Cortex of kidney (tissue), 1 donor: ENCODE results near the gene ODF4.
"Not testable (repeated sequence)": the region's sequence is repeated elsewhere in the genome, so short reads cannot be mapped to it uniquely, and the experiment has no call there.

Source experiments
- DNase-seq: peaks from one replicate; lab custom pipeline; 2025; lab: John Stamatoyannopoulos, UW

ODF4 gene

DNA sequence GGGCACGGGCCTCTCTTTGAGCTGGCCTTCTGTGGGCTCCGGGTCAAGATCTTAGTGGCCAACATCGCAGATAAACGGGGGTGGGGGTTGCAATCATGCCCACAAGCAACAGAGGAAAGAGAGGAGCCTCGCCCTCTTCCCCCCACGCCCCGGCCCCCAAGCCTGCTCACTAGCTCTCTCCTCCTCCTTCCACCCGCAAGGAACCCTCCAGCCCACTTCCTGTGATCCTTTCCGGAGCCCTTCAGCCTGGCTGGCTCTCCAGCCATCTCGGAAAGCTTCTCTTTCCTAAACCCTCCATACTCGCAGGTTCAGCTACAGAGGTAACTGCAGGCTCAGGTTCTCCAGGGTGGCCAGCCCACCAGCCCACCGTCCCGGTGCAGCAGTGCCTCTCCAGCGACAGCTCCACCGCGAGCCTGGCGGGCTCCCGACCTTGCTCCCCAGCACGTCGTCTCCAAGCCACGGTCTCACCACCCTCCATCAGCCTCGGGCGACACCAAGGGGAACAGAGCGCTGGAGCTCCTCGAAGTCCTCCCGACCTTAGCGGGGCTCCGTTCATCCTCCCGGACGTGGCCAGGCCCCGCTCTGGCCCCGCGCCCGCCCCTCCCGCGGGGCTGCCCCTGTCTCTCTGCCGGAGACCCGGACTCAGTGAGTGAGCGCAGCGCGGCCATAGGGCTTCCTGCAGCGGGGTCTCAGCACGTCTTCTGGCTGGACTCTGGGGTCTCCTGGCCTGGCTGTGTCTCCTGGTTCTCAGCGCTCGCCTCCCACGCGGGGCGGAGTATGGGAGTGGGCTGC lies 12.9 kb upstream of the ODF4 start:
- DNase-seq: no peak

DNA sequence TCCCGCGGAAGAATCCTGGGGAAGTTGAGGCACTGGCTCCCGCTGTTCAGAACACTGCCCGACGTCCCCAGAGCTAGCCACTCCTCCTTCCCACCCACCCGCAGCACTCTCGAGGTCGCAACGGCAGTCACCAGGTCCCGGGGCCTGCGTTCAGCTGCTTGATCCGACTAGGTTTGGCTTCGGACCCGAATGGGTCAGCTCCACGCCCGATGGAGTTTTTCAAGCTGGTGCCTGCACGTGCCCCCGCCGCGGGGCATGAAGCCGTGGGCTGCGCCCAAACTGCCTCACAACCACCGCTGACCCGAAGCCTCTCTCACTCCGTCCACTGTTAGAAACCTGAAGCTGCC lies 12.4 kb upstream of the ODF4 start:
- DNase-seq: no peak

DNA sequence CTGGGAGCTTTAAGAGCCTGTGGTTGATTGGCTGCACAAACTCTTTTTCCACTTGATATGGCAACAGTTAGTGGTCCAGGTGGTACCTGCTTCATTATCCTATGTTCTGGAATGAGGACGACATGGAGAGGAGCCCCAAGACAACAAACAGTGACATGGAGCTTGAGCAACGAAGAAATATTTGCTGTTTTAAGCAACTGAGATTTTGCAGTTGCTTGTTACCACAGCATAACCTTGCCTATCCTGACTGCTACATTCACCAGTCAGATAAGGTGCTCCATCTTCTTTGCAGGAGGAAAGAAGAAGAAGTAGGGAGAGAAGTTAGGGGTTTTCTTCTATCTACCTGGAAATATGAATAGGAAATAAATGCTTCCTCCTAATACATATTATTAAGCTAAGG lies 7.5 kb upstream of the ODF4 start:
- DNase-seq: no peak

DNA sequence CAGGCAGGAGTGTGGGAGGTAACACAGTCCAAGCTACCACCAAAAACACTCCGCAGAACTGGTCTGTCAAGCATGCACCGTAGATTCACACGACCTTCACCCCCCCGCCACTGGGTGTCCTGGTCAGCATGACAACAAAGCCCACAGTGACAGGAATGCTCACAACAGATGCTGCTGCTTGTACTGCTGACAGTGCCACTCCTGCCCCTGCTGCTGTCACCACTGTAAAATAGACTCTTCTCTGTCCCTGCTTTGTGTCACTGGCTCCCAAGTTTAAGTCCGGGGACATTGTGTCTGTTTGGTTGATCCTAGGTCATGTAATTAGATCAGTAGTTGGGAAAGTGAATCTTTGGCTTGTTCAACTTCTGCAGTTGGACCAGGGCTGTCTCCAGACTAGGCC lies 7.0 kb upstream of the ODF4 start:
- DNase-seq: no peak

DNA sequence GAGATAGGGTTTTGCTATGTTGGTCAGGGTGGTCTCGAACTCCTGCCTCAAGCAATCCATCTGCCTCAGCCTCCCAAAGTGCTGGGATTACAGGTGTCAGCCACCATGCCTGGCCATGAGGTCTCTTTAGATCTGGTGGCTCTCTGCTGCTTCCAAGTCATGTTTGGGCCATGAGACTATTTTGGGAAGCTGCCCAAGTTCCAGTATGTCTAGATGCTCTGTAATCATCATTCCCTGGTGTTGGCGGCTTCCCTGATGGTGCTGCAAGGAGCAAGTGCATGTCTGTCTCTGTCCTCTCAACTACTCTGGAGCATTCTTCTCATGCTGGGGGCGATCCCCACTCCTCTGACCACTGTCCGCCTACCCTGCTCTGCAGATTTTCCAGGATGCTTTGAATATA lies 6.4 kb upstream of the ODF4 start:
- no peak for DNase-seq

DNA sequence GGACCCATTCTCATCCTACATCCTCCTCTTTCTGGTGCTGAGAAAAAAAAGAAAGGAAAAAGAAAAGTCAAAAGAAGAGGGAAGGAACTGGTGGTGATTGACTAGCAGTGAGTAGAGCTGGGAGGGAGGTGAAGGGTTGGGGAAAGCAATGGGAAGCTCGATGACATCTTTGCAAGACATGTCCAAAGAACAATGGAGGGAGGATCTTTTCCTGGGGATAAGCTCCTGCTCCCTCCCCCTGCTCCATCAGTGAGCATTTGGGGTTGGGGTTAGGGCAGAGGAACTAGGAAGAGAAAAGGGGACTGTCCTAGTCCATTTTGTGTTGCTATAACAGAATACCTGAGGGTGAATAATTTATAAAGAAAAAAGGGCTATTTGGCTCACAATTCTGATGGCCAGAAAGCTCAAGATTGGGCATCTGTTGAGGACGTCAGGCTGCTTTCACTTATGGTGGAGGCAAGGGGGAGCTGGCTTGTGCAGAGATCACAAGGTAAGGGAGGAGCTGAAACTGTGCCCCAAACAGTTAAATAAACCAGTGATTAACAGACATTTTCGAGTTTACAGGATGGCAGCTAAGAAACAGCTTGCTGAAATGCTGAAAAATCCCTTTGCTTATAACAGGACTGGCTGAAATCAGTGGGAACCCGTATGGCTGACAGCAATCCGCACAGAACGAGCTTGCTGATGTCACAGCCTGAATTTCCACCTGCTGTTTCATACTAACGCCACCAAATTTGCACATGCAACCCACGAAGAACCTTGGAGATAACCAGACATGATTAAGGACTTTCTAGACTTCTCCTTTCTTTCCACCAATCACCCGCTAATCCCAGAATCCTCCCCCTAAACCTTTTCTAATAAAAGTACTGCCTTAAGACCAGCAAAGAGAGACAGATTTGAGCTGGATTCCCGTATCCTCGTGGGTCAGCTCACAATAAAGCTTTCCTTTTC lies 1.6 kb upstream of the ODF4 start:
- DNase-seq: no peak

DNA sequence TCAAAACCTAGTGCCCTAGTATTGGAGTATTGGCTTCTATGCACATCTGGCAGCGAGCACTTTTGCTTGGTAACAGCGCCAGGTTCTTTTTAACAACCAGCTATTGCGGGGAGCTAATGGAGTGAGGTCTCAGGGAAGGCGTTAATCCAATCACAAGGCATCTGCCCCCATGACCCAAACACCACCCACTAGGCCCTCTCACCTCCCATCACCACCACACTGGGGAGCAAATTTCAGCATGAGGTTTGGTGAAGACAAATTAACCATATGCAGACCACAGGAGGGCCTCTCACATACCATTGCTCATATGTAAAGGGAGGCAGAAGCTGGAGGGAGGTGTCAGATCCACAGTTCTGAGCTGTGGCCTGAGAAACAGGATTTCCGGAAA lies 893 bp upstream of the ODF4 start:
- no peak for DNase-seq

DNA sequence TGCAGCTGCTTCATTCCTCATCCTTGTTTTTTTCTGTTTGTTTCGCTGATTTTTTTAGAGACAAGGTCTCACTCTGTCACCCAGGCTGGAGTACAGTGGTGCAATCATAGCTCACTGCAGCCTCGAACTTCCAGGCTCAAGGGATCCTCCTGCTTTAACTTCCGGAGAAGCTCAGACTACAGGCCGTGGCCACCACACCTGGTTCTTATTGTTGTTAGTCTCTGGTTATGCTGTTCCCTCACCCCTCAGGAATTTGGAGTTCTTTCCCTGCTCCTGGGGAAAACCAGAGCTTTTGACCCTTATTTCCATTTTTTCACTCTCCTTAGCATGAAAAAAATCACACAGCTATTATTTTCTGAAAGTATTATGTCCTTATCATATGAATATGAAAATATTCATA lies 1.8 kb downstream of the ODF4 start:
- no peak for DNase-seq

DNA sequence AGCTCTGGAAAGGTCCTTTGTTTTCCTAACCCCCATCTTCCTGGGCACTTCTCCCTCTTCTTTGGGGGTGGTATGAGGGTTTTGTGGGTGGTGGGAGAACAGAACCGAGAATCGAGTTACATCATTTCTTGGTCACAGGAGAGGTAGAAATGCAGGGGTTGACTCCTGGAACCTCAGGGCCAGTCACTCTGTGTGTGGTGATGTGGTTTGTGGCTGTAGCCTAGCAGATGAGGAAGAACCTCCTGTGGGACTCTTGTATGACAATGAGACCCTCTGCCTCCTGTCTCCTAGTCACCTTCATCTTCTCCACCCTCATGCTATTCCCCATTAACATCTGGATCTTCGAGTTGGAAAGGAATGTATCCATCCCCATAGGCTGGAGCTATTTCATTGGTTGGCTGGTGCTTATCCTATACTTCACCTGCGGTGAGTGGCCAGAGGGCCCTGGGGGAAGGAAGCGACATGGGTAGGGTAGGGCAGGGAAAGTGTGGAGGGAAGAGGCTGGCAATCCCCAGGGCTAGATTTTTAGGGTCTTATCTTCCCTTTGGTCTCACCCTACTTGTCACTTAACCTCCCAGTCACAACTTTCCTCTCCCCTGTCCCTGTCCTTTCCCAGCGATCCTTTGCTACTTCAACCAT lies 5.5 kb downstream of the ODF4 start:
- no peak for DNase-seq

DNA sequence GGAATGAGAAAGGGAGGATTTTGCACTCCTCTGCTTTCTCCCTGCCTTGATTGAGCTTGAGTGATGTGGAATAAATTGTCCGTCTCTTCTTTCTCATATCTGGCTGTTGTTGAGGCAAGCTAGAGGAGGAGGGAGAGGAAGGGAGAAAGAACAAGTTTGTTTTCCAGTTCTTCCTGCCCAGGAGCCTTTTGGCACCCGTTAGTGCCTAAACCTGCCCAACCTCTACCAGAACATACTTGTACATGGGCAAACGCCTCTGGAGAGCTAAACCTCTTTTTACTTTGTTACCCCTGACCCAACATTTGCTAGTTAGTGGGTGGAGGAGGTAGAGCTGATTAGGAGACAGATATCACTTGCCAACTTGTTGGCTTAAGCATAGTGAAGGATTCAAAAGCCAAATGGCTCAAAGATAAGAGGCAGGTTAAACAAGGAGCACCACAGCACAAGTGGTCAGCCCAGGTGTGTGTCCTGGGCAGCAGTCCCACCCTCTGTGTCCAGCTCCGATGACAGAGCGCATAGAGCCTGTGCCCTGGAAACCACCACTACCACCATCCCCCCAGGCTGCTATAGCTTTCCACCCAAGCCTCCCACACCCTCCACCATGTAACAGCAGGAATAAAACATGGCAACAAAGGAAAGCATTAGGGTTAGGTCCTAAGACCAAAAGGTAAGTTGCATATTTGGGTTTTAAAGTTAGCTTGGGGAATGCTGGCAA lies 6.5 kb downstream of the ODF4 start:
- DNase-seq: no peak

DNA sequence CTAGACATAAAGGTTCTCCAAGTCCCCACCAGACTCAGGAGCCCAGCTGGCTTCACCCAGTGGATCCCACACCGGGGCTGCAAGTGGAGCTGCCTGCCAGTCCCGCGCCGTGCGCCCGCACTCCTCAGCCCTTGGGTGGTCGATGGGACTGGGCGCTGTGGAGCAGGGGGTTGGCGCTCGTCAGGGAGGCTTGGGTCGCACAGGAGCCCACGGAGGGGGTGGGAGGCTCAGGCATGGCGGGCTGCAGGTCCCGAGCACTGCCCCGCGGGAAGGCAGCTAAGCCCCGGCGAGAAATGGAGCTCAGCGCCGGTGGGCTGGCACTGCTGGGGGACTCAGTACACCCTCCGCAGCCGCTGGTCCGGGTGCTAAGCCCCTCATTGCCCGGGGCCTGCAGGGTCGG lies 7.4 kb downstream of the ODF4 start:
- DNase-seq: not testable (repeated sequence)

DNA sequence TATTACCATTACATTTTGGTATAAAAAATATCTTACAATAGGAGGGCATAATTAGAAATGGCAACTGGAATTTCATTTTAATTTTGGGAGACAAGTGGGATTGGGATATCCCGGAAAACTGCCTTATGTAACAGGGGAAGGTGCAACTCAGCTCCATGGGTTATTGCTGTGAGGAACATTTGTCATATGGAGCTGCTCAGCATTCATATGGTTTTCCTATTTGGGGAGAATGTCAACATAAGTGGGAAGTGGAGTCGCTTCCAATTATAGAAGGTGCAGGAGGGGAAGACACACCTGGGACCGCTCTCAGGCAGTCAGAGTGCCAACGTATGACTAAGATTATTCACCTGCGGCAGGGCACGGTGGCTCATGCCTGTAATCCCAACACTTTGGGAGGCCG lies 10.7 kb downstream of the ODF4 start:
- DNase-seq: no peak

DNA sequence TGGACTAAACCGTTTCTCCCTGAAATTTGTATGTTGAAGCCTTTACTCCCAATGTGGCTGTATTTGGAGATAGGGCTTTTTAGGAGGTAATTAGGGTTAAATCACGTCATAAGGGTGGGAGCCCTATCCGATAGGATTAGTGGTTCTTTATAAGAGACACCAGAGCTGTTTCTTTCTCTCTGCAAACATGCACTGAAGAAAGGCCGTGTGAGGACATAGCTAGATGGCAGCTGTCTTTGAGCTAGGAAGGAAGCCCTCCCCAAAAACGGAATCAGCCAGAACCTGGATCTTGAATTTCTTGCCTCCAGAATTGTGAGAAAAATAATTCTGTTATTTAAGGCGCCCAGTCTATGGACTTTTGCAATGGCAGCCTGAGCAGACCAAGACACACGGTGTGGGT lies 14.1 kb downstream of the ODF4 start:
- no peak for DNase-seq

DNA sequence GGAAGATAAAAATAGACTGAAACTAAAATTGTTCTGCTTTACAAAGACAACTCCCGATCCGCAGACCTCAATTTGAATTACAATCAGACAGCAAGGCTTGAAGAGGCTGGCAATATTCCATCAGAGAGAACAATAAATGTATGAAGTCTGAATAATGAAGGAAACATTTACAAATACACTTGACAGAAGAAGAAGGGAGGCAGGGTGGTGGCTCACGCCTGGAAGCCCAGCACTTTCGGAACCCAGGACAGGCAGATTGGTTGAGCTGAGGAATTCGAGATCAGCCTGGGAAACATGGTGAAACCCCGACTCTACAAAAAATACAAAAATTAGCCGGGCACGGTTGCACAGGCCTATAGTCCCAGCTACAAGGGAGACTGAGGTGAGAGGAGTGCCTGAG lies 14.6 kb downstream of the ODF4 start:
- no peak for DNase-seq

DNA sequence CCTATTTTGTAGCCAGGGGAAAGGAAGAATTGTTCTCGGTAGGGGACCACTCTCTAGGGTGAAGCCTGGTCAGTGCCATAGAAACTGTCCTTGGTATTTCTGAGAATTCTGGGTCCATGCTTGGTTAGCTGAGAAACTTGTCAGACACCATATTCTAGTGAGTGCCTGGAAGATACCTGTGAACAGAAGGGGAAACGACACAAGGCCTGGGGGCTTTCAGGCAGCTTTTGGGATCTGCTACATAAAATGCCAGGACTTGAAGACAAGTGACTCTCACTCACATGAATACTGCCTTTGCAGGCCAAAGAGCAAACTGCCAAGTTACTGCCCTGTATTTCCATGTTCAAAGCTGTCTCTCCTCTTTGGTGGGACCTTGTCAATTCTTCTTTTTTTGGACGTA lies 18.3 kb downstream of the ODF4 start:
- no peak for DNase-seq

DNA sequence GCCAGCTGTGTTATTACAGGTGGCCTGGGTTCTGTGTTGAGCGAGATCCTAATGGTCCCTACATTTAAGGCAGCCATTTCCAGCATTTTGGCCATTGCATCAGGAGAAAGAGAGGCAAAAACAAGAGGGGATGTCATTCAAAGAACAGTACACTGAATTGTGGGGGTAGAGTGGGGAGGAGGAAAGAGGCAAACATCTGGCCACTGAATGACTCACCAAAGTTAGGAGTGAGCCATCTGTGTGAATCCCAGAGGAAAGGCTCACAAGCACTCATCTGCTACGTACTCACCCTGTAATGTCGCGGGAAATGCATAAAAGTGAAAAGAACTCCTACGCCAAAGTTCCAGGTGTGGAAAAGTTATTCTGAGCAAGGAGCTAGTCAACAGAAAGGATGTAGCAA lies 20.1 kb downstream of the ODF4 start:
- no peak for DNase-seq

DNA sequence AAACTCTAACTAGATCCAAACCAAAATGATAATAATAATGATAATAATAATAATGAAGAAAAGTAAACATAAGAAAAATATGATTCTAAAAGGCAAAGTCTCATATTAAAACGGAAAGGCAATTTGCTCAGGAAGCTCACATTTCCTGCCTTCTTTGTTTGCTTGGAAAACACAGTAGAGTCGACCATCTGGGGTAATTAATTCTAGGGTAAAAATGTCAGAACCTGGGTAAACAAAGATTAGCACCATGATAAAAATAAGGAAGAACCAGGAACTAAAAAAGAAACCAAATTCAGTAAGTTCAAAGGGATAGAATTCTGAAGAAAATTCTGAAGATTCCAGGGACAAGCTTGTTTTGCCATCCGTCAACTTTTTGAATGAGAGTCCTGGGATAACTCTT lies 20.6 kb downstream of the ODF4 start:
- no peak for DNase-seq

DNA sequence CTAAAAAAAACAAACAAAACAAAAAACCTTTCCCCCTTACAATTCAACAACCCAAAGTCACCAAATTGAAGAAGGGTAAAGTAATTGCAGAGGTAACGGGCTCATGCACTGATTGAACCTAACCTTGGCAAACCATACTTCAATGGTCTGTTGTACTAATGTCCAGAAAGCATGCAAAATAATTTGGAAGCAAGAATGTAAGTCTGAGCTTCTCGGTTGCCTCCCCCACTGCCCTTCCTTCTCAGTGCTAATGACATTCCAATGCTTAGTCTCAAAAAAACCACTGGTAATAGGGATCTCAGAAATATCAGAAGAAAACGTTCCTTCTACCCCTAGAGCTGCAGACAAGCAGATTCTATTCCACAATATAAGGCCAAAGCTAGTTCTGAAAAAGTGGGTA lies 21.1 kb downstream of the ODF4 start:
- DNase-seq: no peak

DNA sequence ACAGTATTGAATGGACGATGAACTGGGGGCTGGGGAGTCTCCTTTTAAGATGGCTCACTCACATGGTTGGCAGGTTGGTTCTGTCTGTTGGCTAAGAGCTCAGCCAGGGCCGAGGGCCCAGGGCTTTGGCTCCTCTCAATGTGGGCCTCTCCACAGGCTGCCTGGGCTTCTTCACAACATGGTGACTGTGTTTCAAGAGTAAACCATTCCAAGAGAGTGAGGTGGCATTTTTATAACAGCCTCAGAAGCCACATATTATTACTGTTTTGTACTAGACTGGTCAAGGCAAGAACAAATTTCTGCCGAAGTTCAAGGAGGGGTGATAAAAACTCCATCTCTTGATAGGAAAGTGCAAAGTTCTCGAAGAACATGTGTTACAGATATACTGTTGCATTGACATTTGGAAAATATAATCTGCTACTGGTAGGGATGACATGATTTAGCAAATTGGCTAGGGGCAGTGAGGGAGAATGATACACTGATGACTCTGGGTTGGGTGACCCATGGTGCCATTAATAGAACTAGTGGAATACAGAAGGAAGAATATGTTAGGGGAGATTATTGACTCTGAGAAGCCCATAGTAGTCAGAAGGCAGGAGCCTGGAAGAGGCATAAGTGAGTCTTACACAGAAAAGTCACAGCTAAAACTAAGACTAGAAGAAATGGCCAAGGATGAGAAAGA lies 23.2 kb downstream of the ODF4 start:
- no peak for DNase-seq

DNA sequence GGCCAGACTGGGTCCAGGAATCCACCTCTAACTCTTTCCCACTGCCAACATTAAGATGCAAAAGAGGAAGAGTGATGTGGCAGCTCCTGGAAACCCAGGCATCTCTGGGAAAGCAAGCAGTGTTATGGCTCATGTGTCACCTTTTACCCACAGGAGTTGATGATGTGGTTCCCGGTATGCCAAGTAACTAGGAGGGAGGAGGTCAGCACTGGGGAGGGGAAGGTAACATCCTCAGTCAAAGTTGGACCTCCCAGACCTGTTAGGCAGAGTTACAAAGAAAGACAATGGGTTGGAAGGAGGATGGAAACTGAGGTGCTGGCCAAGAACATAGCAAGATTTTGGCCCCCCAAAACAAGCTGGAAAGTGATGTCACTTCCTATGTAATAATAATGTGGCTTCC lies 25.5 kb downstream of the ODF4 start:
- DNase-seq: no peak

DNA sequence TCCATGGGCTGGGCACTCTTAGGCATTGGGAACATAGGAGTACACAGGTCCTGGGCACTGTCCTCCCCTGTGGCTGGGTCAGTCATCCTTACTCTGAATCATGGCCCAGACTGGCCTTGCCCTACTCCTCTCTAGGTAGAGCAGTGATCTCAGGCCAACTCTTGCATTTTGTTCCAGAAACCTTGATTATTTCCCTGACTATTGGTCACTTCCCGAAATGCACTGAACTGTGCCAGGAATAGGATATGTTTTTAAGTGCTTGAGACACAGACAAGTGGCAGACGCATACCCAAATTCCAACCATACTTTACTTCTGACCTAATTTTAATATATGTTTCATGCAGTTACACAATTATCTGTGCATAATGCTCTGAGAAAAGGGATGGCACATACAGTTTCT lies 26.6 kb downstream of the ODF4 start:
- no peak for DNase-seq

DNA sequence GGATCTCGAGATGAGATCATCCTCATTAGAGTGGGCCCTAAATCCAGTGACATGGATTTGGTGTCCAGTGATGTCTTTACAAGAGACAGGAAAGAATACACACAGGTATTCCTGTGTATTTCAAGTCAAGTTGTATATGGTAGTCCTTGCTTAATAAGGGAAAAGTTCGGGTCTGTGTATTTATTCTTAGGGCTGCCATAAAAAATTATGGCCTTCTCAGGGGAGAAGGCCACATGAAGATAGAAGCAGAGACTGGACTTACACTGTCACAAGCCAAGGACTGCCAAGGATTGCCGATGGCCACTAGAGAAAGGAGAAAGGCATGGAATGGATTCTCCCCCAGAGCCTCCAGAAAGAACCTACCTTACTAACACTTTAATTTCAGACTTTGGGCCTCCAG lies 28.6 kb downstream of the ODF4 start:
- no peak for DNase-seq
